GM21723 (cell line): ENCODE data around the gene PCED1B.

Source experiments
- ATAC-seq: cut with Tn5 transposase; IDR thresholded peaks from one replicate; pipeline ENCODE4 v1.9.1; 2021; ENCODE audit warnings: mild to moderate bottlenecking, moderate library complexity; ENCODE audit not compliant: unreplicated experiment

The PCED1B gene

DNA sequence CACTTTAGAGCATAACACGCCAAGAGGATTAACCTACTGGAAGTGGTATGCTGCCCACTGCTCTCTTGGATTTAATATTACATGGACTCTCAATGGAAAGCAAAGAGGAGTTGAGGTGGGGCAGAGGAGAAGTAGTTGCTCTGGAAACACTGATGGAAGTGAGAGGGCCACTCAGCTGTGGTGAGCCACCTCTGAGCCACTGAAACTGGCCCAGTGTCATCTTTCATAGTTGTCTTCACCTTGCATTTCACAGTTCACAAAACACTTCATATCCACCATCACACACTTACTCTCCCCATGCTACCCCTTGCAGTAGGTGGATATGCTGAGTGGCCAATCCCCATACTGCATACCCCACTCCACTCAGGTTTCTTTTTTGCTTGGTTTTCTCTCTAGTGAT, 12.2 kb upstream of the PCED1B start:
- no peak for ATAC-seq

DNA sequence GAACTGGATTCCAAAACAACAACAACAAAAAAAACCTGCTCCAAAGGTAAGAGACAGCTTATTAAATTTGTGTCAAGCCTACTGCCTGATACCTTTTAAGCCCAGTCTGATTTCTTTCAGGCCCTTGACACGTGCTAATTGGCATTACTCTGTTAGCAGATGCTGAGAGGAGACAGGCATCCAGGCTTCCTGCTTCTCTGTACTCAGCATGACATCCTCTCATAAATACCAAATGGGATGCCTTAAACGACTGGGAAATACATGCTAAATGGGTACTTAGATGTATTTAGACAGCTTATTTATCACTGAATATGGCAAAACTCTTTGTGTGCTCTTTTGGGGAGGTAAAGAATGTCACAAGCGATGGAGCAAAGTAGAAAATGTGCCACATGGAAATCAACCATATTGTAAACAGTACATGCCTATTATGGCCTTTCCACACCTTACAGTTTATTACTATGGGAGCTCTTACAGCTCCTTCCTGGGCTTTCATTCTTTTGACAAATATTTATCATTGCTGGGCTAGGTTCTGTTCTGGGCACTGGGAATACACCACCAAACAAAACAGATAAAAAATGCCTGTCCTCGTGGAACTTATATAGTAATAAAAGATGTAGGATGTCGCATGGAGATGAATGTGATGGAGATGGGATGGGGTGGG, 11.5 kb upstream of the PCED1B start:
- ATAC-seq: no peak

DNA sequence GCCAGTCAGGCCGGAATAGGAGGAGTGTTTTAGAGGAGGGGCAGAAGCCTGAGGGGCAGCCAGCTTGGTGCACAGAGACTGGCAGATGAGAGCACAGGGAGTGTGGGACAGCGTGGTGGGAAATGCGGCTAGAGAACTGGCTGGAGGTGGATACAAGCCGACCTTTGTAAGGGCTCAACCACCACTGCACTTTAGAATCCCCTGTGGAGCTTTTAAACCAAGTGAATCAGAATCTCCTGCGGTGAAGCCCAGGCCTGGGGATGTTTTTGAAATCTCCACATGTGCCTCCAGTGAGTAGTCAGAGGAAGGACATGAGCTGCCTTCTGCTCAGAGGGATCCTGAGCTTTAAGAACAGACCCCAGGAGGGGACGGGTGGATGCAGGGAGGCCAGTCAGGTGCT, 10.9 kb upstream of the PCED1B start:
- ATAC-seq: no peak

DNA sequence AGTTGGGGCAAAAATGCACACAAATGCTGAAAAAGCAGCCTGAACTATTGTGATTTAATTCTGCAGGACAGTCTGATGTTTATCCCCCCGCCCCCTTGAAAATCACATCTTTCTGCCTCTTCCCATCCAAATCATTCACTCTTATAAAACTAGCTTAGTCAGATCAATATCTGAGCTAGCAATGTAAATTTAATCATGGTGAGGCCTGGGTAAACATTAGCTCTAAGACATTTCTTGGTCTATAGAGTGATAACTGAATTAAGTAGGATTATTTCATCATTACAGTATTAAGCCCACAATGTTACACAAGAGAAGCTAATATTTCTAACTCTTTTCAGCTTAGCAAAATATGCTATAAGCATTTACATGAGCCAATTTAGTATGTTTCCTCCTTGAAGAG, 9.1 kb upstream of the PCED1B start:
- no peak for ATAC-seq

DNA sequence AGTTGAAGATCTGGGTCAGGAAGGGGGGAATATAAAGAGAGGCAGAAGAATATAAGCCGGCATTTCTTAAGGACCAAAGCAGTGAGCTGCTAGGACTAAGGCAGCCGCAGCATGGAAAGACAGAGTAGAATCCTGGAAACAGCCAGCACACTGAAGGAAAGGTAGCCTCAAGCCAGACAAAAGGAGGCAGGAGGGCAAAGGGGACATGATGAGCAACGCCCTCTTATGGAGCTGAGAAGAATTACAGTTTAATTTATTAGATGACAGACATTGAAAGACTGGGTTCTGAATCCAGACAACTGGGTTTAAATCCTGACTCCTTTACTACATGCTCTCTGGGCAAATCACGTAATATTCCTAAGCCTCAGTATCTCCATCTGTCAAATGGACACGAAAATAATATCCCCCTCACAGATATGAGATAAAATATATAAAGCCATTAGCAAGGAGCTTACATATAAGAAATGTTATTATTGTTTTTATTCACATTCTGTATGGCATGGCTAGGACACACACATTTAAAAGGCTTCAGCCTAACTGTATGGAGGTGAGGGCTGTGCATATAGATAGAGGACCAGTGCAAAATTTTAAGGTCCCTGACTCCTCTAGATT, 8.1 kb upstream of the PCED1B start:
- ATAC-seq: no peak

DNA sequence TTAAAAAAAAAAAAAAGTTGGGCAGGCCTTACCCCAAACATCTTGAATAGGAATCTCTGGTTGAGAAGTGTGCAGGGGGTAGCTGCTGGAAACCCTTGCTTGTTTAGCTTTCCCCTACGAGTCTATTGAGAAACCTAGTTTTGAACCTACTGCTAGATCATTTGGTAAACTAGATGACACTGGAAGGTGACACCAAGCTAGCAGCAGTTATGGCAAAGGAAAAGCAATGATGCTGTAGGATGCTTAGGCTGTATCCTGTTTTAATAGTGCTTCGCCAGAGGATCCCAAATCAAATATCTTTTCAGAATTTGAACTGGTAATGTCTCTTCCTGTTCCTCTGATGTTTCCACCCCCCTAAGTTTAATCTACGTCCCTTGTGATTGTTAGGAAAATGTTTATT, 5.5 kb upstream of the PCED1B start:
- ATAC-seq: no peak

DNA sequence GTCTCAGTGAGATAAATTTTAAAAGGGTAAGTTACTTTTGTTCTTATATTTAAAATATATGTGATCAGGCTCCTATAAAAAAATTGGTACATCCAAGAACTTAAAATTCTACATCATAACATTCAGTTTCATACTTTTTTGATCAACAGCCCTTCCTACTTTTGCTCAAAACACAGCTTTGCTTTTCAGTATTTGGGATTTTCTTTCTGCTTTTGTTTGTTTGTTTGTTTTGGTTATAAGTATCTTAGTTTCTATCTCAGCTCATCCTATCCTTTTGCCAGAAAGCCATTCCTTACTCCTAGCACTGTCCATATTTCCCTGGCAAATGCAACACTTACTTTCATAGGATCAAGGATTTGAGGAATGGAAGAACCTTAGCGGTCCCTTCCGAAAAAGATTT, 4.7 kb upstream of the PCED1B start:
- no peak for ATAC-seq

DNA sequence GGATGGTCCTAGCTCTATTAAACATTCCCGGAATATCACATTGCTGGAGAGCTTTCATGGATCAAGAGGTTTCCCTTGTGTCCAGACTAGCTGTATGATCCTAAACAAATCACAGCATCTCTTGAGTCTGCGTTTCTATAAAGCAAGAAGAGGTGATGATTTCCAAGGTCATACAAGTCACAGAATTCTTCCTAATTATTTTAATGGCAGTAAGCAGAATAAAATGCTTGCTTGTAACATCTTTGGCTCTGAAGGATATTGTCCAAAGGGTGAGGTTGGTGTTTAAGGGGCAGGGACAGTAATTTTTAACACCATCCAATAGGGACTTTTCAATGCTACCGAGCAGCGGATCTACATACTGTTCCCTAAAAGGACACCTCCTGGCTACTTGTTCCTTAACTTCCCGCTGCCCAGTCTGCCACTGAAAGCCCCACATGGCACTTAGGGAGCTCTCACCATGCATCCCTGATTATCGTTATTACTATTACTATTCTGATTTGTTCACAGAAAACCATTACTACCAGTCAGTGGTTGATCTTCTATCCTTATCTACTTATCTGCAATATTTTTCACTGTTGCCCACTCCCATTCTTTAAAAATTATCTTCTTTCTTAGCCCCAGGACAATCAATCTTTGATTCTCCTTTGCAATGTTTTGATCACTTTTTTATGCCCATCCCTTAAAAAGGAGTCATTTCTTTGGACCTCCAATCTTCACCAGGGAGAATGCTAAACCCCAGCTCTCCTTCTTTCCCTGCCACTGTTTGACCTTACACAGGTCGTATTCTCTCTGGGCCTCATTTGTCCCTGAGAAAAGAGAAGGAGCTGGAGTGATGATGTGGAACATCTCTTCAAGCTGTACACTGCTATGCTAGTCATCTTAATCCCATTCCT, 4.0 kb upstream of the PCED1B start:
- no peak for ATAC-seq

DNA sequence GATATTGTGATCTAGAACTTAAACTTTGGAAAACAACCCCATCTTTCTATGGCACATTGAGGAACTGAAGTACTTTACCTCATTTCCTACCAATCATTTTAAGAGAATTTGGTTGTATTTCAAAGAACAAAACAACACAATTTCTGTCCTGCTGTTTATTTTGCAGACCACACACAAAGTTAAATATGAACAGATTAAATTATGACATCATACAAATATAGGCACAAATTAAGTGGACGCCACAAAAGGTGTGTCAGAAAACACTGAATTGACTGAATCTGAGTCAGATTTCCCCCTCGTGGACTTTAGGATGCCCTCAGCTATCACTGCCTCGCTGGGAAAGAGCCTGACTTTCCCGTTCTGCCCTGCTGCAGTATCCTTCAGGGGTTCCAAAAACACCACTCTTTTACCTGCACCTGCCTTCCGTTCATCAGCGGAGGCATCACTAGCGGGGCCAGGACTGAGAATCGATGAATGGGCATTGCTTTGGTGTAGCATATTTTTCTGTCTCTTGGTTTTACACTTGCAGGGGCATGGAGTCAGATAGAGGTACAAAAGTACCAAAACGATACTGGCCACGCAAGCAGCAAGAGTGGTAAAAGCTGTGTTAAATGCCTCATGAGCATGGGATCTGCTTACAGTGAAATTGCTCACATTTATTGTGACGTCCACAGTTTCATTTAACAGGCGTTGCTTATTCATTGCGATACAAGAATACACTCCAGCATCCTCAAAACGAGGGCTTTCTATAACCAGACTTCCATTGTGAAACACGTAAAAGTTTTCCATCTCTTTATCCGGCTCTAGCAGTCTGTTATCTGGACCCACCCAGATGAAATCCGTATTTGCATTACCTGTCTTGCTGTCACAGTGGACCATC, 2.0 kb upstream of the PCED1B start:
- ATAC-seq: no peak

DNA sequence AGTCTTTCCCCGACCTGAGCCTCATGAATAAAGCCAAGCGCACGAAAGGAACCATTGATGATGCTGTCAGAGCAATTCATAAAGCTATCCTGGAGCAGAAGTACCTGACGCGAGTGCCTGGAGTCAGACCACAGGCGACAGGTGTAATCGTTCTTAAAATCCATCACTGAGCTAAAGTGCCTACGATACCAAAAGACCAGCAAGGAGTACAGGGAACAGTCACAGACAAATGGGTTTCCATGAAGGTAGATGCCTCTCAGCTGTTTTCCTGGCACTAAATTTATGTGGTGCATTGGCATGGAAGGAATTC, 1.4 kb upstream of the PCED1B start:
- ATAC-seq: no peak

DNA sequence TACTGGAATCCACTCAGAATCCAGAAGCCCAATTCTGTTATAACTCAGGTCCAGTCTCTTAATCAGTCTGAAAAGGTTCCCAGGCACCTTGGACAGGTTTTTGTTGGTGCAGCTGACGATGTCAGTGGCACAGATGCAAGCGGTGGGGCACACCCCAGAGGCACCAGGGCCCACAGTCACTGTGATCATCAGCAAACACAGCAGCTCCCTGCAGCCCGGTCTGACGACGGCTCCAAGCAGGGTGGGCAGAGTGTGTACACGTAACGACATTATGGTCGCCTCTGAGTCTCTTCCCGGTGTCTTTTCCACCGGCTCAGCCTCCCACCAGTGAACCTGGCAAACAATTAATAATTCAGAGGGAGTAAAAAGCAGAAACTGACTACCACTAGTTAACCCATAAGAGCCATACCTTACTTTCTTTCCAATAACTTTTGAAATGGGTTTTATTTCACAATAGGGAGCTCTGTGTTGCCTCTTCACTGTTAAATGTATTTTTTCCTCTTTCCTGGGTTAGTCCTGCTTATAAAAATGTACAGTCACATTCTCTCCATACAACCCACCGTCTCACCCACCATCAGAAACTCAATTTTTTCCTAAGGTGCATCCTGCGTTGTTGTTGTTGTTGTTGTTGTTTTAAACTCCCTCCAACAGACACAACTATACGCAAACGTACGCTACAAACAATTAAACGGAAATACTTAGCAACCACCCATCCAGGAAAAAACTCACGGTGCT, 521 bp upstream of the PCED1B start:
- ATAC-seq: no peak

DNA sequence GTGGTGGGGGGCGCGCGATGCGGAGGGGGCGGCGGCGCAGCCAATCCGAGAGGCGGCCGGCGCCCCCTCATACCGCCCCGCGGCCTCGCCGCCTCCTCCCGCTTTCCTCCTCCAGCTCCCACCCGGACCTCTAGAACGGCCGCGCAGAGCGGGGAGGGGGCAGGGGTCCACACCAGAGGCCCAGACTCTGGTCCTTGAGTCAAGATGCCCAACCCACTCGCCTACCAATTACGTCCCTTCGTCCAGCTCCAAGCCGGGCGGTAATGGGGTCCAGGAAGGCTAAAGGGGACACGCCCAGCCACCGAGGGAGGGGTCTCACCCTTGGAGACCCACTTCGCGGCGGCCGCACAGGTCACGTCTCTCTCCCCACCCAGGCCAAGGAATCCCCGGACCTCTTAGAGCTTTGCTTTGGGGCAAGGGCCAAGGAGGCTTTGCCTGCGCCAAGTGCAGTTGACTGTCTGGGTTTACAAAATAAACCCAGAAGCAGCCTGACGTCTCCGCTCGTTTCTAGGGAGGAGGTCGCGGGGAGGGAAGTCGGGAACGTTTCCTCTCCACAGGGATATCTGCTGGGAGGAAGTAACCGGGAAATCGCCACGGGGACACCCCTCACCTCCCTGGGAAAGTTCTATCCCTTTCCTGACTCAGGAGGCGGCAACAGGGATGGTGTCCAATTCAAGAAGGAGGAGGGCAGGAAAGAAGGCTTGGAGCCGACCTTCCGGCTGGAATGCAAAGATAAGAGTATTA, 732 bp downstream of the PCED1B start:
- peak; percentile 37 for ATAC-seq

DNA sequence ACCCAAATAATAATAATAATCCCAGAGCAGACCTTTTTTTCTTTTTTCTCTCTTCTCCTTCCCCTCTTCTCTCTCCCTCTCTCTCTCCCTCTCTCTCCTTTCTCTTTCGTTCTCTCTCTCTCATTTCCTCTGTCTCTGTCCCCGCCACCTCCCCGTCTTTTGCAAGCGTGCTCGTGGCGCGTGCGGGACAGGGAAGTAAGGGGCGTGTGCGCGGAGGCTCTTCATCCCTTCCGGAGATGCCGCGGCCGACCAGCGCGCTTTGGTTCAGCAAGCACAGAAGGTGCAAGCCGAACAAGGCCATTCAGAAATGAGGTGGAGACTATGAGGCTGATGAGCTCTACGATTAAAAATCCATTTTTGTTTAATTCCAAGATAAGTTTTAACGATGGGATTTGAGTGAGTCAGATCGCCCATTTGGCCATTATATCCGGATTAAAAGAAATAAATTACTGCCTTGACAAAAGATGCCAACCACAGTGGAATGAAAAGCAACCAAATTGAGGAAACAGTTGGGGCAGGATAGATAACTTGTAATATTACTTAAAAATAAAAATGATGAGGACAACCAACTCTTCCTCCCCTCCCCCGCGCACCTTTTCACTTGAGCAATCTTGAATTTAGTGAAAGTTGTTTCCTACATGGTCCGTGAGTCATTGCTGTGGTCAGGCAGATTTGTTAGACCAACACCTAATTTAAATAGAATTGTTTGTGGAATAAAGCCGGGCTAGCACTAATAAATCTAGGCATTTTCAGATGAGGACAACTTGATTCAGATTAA, 1.5 kb downstream of the PCED1B start:
- ATAC-seq: peak; percentile 38

DNA sequence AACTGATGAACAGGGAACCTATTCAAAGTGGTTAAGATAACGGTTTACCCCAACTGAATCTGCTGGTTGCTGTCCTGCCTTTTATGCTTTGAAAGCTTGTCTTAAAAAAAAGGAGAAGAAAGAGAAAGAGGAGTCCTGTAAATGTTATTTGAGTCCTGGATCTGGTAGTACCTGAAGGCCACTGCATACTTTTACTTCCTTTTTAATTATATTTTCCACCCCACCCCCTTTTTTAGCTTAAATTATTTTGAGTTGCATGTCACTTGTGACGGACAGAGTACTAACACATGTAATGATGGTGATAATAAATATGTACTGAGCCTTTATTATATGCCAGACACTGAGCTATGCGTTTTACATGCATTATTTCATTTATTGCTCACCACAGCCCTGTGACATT, 2.9 kb downstream of the PCED1B start:
- no peak for ATAC-seq

DNA sequence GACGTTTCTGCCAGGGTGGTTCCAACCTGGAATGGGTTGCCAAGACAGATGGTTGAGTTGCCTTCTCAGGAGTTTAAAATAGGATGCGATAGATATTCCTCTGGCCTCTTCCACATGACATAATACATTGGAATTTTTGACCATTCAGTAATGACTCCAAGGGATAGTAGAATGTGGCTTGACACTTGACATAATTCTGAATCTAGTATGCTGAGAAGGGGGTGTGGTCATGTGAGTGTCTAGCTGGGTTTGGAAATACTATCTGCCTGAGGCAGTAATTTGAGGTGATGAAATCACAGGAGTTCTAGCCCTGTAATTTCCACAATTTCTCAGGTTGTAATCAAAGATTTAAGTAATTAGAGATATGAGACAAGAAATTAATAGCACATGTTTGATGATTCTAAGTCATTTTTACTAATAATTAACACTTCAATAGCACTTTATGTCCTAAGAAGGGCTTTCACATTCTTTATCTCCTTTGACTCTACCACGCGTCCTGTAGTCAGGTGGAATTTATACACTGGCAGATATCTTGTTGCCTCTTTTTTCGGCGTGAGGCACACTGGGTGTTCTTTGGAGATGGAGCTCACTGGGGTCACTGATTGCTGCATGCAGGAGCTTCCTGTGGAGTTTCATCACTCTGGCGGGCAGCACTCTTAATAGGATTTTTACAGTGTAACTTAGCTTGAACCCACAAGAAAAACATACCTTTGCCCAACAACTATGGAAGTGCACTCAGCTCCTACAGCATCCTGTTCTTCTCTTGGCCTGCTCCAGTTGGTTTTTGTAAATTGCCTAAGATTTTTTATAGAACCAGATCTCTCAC, 3.6 kb downstream of the PCED1B start:
- ATAC-seq: no peak

DNA sequence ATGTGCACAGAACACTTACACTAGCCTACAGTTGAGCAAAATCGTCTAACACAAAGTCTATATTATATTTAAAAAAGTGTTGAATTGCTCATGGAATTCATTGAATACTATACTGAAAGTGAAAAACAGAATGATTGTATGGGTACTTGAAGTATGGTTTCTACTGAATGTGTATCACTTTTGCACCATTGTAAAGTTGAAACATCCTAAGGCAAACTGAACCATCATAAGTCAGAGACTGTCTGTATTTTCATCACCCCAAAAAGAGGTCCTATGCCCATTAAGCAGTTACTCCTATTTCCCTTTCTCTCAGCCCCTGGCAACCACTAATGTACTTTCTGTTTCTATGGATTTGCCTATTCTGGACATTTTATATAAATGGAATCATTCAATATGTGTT, 4.8 kb downstream of the PCED1B start:
- no peak for ATAC-seq

DNA sequence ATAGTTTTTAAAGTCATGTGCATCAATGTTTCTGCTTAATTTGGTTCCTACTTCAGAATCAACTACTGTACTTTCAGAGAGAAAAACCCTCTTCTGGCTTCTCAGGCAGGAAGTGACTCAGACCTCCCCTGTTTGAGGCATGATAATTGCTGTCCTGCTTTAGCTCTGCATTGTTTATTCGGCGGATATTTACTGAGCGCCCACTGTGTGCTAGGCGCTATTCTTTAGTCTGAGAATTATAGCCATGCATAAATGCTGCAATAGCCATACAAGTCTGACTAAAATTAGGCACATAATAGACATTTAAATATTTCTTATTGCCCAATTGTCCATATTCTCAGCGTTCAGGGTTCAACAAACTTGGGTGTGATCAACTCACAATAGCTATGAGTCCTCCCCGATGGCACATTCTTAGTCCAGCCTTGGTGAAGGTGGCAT, 6.4 kb downstream of the PCED1B start:
- ATAC-seq: peak; percentile 59

DNA sequence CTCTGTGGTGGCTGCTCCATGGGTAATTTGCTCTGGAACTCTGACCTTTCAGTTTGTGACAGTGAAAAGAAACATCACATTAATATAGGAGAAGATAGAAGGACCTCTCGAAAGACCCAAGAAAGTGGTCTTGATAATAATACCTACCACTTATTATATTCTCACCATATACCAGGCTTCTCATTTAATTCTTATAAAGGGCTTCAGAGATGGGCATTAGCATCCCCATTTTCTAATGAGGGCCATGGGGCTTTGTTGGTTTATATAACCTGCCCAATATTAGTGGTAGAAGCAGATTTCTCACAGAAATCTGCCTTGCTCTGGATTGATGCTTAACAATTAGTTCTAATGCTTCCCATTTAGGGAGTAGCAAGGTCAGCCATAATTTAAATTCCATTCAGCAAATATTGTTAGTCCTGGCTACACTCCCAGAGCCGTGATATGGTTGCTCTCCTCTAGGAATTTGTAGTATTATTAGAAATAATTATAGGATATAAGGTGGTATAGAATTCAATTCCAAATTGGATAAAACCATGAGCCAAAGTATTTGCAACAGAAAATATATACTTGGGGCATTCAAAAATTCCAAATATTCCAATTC, 7.8 kb downstream of the PCED1B start:
- no peak for ATAC-seq
